Body of pancreas (tissue), 4 donors: ENCODE results near the gene LRRC8A.

Experiments
- CTCF ChIP-seq, 7 experiments: fragments of 450-650 bp in 4 of 7; fragments of 200-600 bp in 3 of 7; sonication (generic) in 3 of 7; IDR thresholded peaks; one replicate each; pipeline ENCODE4 v1.5.1; 2016 to 2019; ENCODE audit warnings: antibody characterized with exemption in 7 of 7
- POLR2A ChIP-seq, 3 donors: fragments of 450-650 bp; IDR thresholded peaks; one replicate each; pipeline ENCODE4 v1.6.1; 2016; ENCODE audit warnings: antibody characterized with exemption in 3 of 3, mild to moderate bottlenecking in 2 of 3

- TF ChIP-seq CTCF (IDR thresholded peaks at IDR 0.05) (no peak), POLR2A (IDR thresholded peaks at IDR 0.05) (no peak)
Measured at GRCh38 chr9:128862401-128862851, 19.5 kb upstream of the LRRC8A start.
